ENCODE data around the gene MAGOHB. TPM values are rescaled to one million over a fixed set of nuclear protein-coding genes. Genes with fewer than 3 reads are reported as not detected.

MAGOHB gene
- total RNA-seq, 1 experiment from 2014 or later: 91.4 TPM

GRCh38 chr12:10610188-10610587 is 3.2 kb downstream of the MAGOHB start:
- no peak for DNase-seq
- BruUV-seq (replicated peaks): no TSS peak
- ChIA-PET CTCF (no interaction called here), POLR2A (ENCODE audit: unreplicated experiment) (no interaction called here)
- peaks cover 6% of the 10 kb centered on the region; the same call in 1 of the 2 replicates for H3F3A ChIP-seq (ENCODE audit: insufficient read depth, low read depth)
- no peak overlapping the region for H3K27ac ChIP-seq
- no peaks in the 10 kb centered on the region for H4K20me1 ChIP-seq (ENCODE audit: insufficient read depth)
- peaks cover 22% of the 10 kb centered on the region for H3K79me2 ChIP-seq (ENCODE audit: low read depth)
- no peak overlapping the region for H3K4me2 ChIP-seq
- TF ChIP-seq EZH2 (IDR thresholded peaks at IDR 0.05; ENCODE audit: low read depth) (no peak), CTCF (conservative IDR thresholded peaks at IDR 0.05) (no peak)
- H3K4me3 ChIP-seq: no peak overlapping the region
- no peaks in the 10 kb centered on the region for H3K27me3 ChIP-seq (ENCODE audit: insufficient read depth, low read depth)
- no peaks in the 10 kb centered on the region for H3K9me3 ChIP-seq (ENCODE audit: insufficient read depth, low read depth)
- peaks cover 30% of the 10 kb centered on the region for H3K36me3 ChIP-seq (ENCODE audit: low read depth)
- no peaks in the 10 kb centered on the region for H3K9me2 ChIP-seq (ENCODE audit: insufficient read depth)
- H3K4me1 ChIP-seq (replicated peaks; ENCODE audit: insufficient read depth): peaks cover 17% of the 10 kb centered on the region; the same call in 1 of the 2 replicates
- H2AFZ ChIP-seq: no peak overlapping the region
- intact Hi-C loops (cut with micrococcal nuclease; ENCODE audit: unreplicated experiment): loop anchor here (5.0 kb wide), 1 partner anchor 278 kb away; no protein-coding TSS in a partner anchor

GRCh38 chr12:10607885-10608458 is 5.4 kb downstream of the MAGOHB start:
- peaks cover 18% of the 10 kb centered on the region for H3K79me2 ChIP-seq (ENCODE audit: low read depth)
- no peaks in the 10 kb centered on the region for H3K27me3 ChIP-seq (ENCODE audit: insufficient read depth, low read depth)
- peak; percentile 56 for TF ChIP-seq CTCF (conservative IDR thresholded peaks at IDR 0.05)
- TF ChIP-seq EZH2 (IDR thresholded peaks at IDR 0.05; ENCODE audit: low read depth): no peak
- peaks cover 30% of the 10 kb centered on the region for H3K36me3 ChIP-seq (ENCODE audit: low read depth)
- DNase-seq: no peak
- H3K9me3 ChIP-seq (ENCODE audit: insufficient read depth, low read depth): no peaks in the 10 kb centered on the region
- H3K27ac ChIP-seq: no peak overlapping the region
- no TSS peak for BruUV-seq (replicated peaks)
- no peak overlapping the region for H3K4me2 ChIP-seq
- H2AFZ ChIP-seq: no peak overlapping the region
- ChIA-PET CTCF (interaction anchor here (0.6 kb wide), 1 partner anchor 11 kb away, joined by 3 read pairs; no protein-coding TSS in a partner anchor), POLR2A (ENCODE audit: unreplicated experiment) (no interaction called here)
- H4K20me1 ChIP-seq (ENCODE audit: insufficient read depth): no peaks in the 10 kb centered on the region
- H3K4me1 ChIP-seq (replicated peaks; ENCODE audit: insufficient read depth): 0 out of 2 replicates have a peak, but pooled peaks cover 11% of the 10 kb centered on the region
- peaks cover 6% of the 10 kb centered on the region; the same call in 1 of the 2 replicates for H3F3A ChIP-seq (ENCODE audit: insufficient read depth, low read depth)
- no peaks in the 10 kb centered on the region for H3K9me2 ChIP-seq (ENCODE audit: insufficient read depth)
- intact Hi-C loops (cut with micrococcal nuclease; ENCODE audit: unreplicated experiment): loop anchor here (1.0 kb wide), 1 partner anchor 66 kb away; the partner anchor contains the start of gene STYK1
- no peak overlapping the region for H3K4me3 ChIP-seq

GRCh38 chr12:10601860-10602259 is 11.5 kb downstream of the MAGOHB start:
- H3K27ac ChIP-seq: no peak overlapping the region; the same call in 1 of the 2 replicates
- H3K27me3 ChIP-seq (ENCODE audit: insufficient read depth, low read depth): no peaks in the 10 kb centered on the region
- BruUV-seq (replicated peaks): no TSS peak
- H3K4me3 ChIP-seq: no peak overlapping the region
- CTCF ChIA-PET: no interaction called here
- H3K9me2 ChIP-seq (ENCODE audit: insufficient read depth): no peaks in the 10 kb centered on the region
- H3K4me2 ChIP-seq: no peak overlapping the region
- H3F3A ChIP-seq (ENCODE audit: insufficient read depth, low read depth): peaks cover 6% of the 10 kb centered on the region; the same call in 1 of the 2 replicates
- H2AFZ ChIP-seq: no peak overlapping the region
- POLR2A ChIA-PET (ENCODE audit: unreplicated experiment): interaction anchor here (0.8 kb wide), 1 partner anchor 430 kb away, joined by 7 read pairs; the partner anchor contains the start of gene OLR1
- TF ChIP-seq CTCF (conservative IDR thresholded peaks at IDR 0.05) (no peak), EZH2 (IDR thresholded peaks at IDR 0.05; ENCODE audit: low read depth) (no peak)
- H3K9me3 ChIP-seq (ENCODE audit: insufficient read depth, low read depth): no peaks in the 10 kb centered on the region
- H3K79me2 ChIP-seq (ENCODE audit: low read depth): no peaks in the 10 kb centered on the region
- DNase-seq: no peak
- no peaks in the 10 kb centered on the region for H3K4me1 ChIP-seq (replicated peaks; ENCODE audit: insufficient read depth)
- no peaks in the 10 kb centered on the region for H4K20me1 ChIP-seq (ENCODE audit: insufficient read depth)
- peaks cover 2% of the 10 kb centered on the region for H3K36me3 ChIP-seq (ENCODE audit: low read depth)
- intact Hi-C loops (cut with micrococcal nuclease; ENCODE audit: unreplicated experiment): no loop called here

Measured in PC-9 (cell line).